ENCODE measurements around the gene CATSPER1. TPM values are rescaled to one million over a fixed set of nuclear protein-coding genes. Genes with fewer than 3 reads are reported as not detected.

CATSPER1 gene
- total and polyA plus RNA-seq, 2 of the 13 experiments (the other 11 are each of a cell fraction or from before 2014, with no cell fraction given), result 0.17 TPM; not detected in 1

- TF ChIP-seq NCOR1 (IDR thresholded peaks at IDR 0.05; ENCODE audit: borderline replicate concordance, low read length) (peak; percentile 70; the same call in 1 of the 2 replicates), HNRNPL (IDR thresholded peaks at IDR 0.05; ENCODE audit: low read depth, low read length) (no peak), POLR2G (IDR thresholded peaks at IDR 0.05; ENCODE audit: low read depth, low read length) (peak; percentile 88), ARNT (IDR thresholded peaks at IDR 0.05) (no peak), UBTF (CRISPR knock-in tag; IDR thresholded peaks at IDR 0.05) (peak; percentile 92), HDAC6 (IDR thresholded peaks at IDR 0.05; ENCODE audit: low read depth, low read length) (no peak), KAT7 (CRISPR knock-in tag; IDR thresholded peaks at IDR 0.05; ENCODE audit: borderline replicate concordance) (peak; percentile 88), CHCHD3 (CRISPR knock-in tag; IDR thresholded peaks at IDR 0.05) (no peak), CBX1 (IDR thresholded peaks at IDR 0.05; ENCODE audit: low read depth) (peak; percentile 74), SMAD9 (CRISPR knock-in tag; IDR thresholded peaks at IDR 0.05) (0 out of 2 replicates have a peak, but pooled peaks have one; percentile 24), ZNF335 (CRISPR knock-in tag; IDR thresholded peaks at IDR 0.05) (0 out of 2 replicates have a peak, but pooled peaks have one; percentile 38), ZNF672 (CRISPR knock-in tag; IDR thresholded peaks at IDR 0.05) (no peak), RBM22 (optimal IDR thresholded peaks at IDR 0.05; ENCODE audit: low read length) (peak; percentile 82), ZNF547 (CRISPR knock-in tag; IDR thresholded peaks at IDR 0.05) (peak; percentile 87), DMAP1 (CRISPR knock-in tag; IDR thresholded peaks at IDR 0.05) (peak; percentile 95), FLYWCH1 (CRISPR knock-in tag; IDR thresholded peaks at IDR 0.05) (no peak; the same call in 1 of the 2 replicates), SP4 (CRISPR knock-in tag; IDR thresholded peaks at IDR 0.05) (peak; percentile 76), GFI1 (CRISPR knock-in tag; IDR thresholded peaks at IDR 0.05; ENCODE audit: borderline replicate concordance) (no peak), MIXL1 (CRISPR knock-in tag; IDR thresholded peaks at IDR 0.05) (peak; percentile 59), SIN3B (IDR thresholded peaks at IDR 0.05; ENCODE audit: low read length) (peak; percentile 95), ZNF720 (CRISPR knock-in tag; IDR thresholded peaks at IDR 0.05) (peak; percentile 54; the same call in 1 of the 2 replicates), TFDP2 (CRISPR knock-in tag; IDR thresholded peaks at IDR 0.05) (peak; percentile 71; the same call in 1 of the 2 replicates), IRF9 (CRISPR knock-in tag; IDR thresholded peaks at IDR 0.05; ENCODE audit: borderline replicate concordance) (peak; percentile 66; the same call in 1 of the 2 replicates), PAWR (CRISPR knock-in tag; IDR thresholded peaks at IDR 0.05; ENCODE audit: borderline replicate concordance) (no peak), HES4 (CRISPR knock-in tag; IDR thresholded peaks at IDR 0.05; ENCODE audit: borderline replicate concordance) (no peak), BHLHE40 (IDR thresholded peaks at IDR 0.05; ENCODE audit: low read length) (0 out of 2 replicates have a peak, but pooled peaks have one; percentile 5)
These were observed 24.2 kb downstream of the CATSPER1 start, which contains the start of the genes BANF1 and EIF1AD (continued) for GRCh38 chr11:66001942-66002647.
